DOHH2 (cell line): ENCODE results near the gene RBM5.

Experiments used
- H3F3A ChIP-seq: fragments of 200-600 bp; sonication (generic), shearing (Covaris generic); 2 replicates; pipeline ENCODE4 v1.6.0; 2016; ENCODE audit warnings: antibody characterized with exemption, mild to moderate bottlenecking; ENCODE audit not compliant: control insufficient read depth, insufficient read depth
- H3K27ac ChIP-seq: fragments of 200-600 bp; sonication (generic); 2 replicates; pipeline ENCODE4 v1.5.1; 2014; ENCODE audit warnings: low read depth, mild to moderate bottlenecking, low read length, moderate library complexity
- H3K27me3 ChIP-seq: fragments of 200-600 bp; sonication (generic); 2 replicates; pipeline ENCODE4 v1.6.1; 2014; ENCODE audit warnings: mild to moderate bottlenecking, low read length, mixed read lengths; ENCODE audit not compliant: control insufficient read depth
- H3K36me3 ChIP-seq: fragments of 200-600 bp; sonication (generic); 2 replicates; pipeline ENCODE4 v1.6.1; 2014; ENCODE audit warnings: mild to moderate bottlenecking, low read length, moderate library complexity, mixed read lengths; ENCODE audit not compliant: control insufficient read depth
- H3K4me1 ChIP-seq: fragments of 200-600 bp; sonication (generic); 2 replicates; pipeline ENCODE4 v1.6.1; 2014; ENCODE audit warnings: mild to moderate bottlenecking, low read length, mixed read lengths; ENCODE audit not compliant: control insufficient read depth
- H3K4me2 ChIP-seq: fragments of 200-600 bp; sonication (generic); 2 replicates; pipeline ENCODE4 v1.6.0; 2014; ENCODE audit warnings: mild to moderate bottlenecking, low read length, moderate library complexity
- H3K4me3 ChIP-seq: fragments of 200-600 bp; sonication (generic); 2 replicates; pipeline ENCODE4 v1.5.1; 2014; ENCODE audit warnings: mild to moderate bottlenecking, low read length, mixed read lengths
- H3K79me2 ChIP-seq: fragments of 200-600 bp; sonication (generic); 2 replicates; pipeline ENCODE4 v1.6.1; 2014; ENCODE audit warnings: mild to moderate bottlenecking, low read length, mixed read lengths; ENCODE audit not compliant: control insufficient read depth
- H3K9me2 ChIP-seq: fragments of 200-600 bp; sonication (generic); replicated peaks from 2 replicates; pipeline ENCODE4 v1.6.1; 2014; ENCODE audit warnings: mild to moderate bottlenecking, low read length, mixed read lengths; ENCODE audit not compliant: control insufficient read depth
- H3K9me3 ChIP-seq: fragments of 200-600 bp; sonication (generic); 2 replicates; pipeline ENCODE4 v1.6.1; 2014; ENCODE audit warnings: antibody characterized with exemption, low read length, mixed read lengths; ENCODE audit not compliant: control insufficient read depth, insufficient read depth
- H4K20me1 ChIP-seq: fragments of 200-600 bp; sonication (generic); 2 replicates; pipeline ENCODE4 v1.6.0; 2014; ENCODE audit warnings: low read depth, mild to moderate bottlenecking, antibody characterized with exemption, low read length, moderate library complexity; ENCODE audit not compliant: control insufficient read depth, insufficient read depth
- CTCF ChIP-seq: fragments of 200-600 bp; sonication (generic); IDR thresholded peaks from one replicate; pipeline ENCODE4 v1.5.1; 2014; ENCODE audit warnings: antibody characterized with exemption, mild to moderate bottlenecking, low read depth, low read length; ENCODE audit not compliant: poor library complexity, severe bottlenecking
- EZH2phosphoT487 ChIP-seq: fragments of 200-600 bp; sonication (generic); IDR thresholded peaks from 2 replicates; pipeline ENCODE4 v1.6.1; 2017; ENCODE audit warnings: borderline replicate concordance, mild to moderate bottlenecking, antibody characterized with exemption, low read length, moderate library complexity, mixed read lengths

RBM5 gene

GRCh38 chr3:50151728-50152127 lies 63.0 kb downstream of the RBM5 start:
- Histone ChIP-seq H3K27me3 (peaks cover 33% of the 10 kb centered on the region), H3K9me2 (no peaks in the 10 kb centered on the region), H3K79me2 (no peaks in the 10 kb centered on the region), H3K4me1 (peaks cover 12% of the 10 kb centered on the region), H3K4me3 (no peak overlapping the region), H3K9me3 (no peaks in the 10 kb centered on the region), H3F3A (no peaks in the 10 kb centered on the region), H4K20me1 (no peaks in the 10 kb centered on the region), H3K4me2 (no peak overlapping the region), H3K27ac (no peak overlapping the region), H3K36me3 (no peaks in the 10 kb centered on the region)
- TF ChIP-seq CTCF (no peak), EZH2phosphoT487 (no peak)

GRCh38 chr3:50153782-50154475 lies 65.2 kb downstream of the RBM5 start:
- H3K9me2 ChIP-seq: no peaks in the 10 kb centered on the region
- no peaks in the 10 kb centered on the region for H3K79me2 ChIP-seq
- no peaks in the 10 kb centered on the region for H3K9me3 ChIP-seq
- peak overlapping the region; percentile 71 for H3K4me3 ChIP-seq
- H4K20me1 ChIP-seq: no peaks in the 10 kb centered on the region
- H3K4me1 ChIP-seq: peaks cover 21% of the 10 kb centered on the region
- H3K27me3 ChIP-seq: peaks cover 35% of the 10 kb centered on the region
- no peaks in the 10 kb centered on the region for H3K36me3 ChIP-seq
- no peak for TF ChIP-seq CTCF
- no peak for TF ChIP-seq EZH2phosphoT487
- no peak overlapping the region for H3K27ac ChIP-seq
- no peaks in the 10 kb centered on the region for H3F3A ChIP-seq
- peak overlapping the region; percentile 71 for H3K4me2 ChIP-seq

- Histone ChIP-seq H3K79me2 (no peaks in the 10 kb centered on the region), H3K9me3 (no peaks in the 10 kb centered on the region), H3K4me2 (peak overlapping the region; percentile 71), H3K4me1 (peaks cover 21% of the 10 kb centered on the region), H3K27ac (no peak overlapping the region), H3K36me3 (no peaks in the 10 kb centered on the region), H3F3A (no peaks in the 10 kb centered on the region), H4K20me1 (no peaks in the 10 kb centered on the region), H3K9me2 (no peaks in the 10 kb centered on the region), H3K4me3 (peak overlapping the region; percentile 71), H3K27me3 (peaks cover 35% of the 10 kb centered on the region)
- peak; percentile 51 for TF ChIP-seq CTCF
- no peak for TF ChIP-seq EZH2phosphoT487
Observed at GRCh38 chr3:50154476-50154839, 65.7 kb downstream of the RBM5 start.
